SK-N-SH (cell line): ENCODE data around the gene VPS18. TPM values are rescaled to one million over a fixed set of nuclear protein-coding genes. Genes with fewer than 3 reads are reported as not detected.

ENCODE experiments used
- CTCF ChIA-PET: fragments of 300-600, 350-600 bp; formaldehyde crosslinking; extraction: SDS; loops from one replicate; lab custom pipeline; 2021; lab: Yijun Ruan, JAX
- POLR2A ChIA-PET: fragments of 350-600 bp; sonication (Branson Sonifier 250); formaldehyde crosslinking; extraction: SDS; loops from one replicate; lab custom pipeline; 2020; ENCODE audit warnings: antibody characterized with exemption, inconsistent platforms; lab: Yijun Ruan, JAX
- DNase-seq: peaks from one replicate; pipeline ENCODE4 v3.0.0; 2012
- H2AFZ ChIP-seq: fragments of 200-600 bp; sonication (generic); 2 replicates; pipeline ENCODE4 v1.8.1; 2016; ENCODE audit warnings: antibody characterized with exemption, mild to moderate bottlenecking, low read depth
- H3F3A ChIP-seq: fragments of 200-600 bp; sonication (generic); replicated peaks from 2 replicates; pipeline ENCODE3; 2016; ENCODE audit warnings: antibody characterized with exemption, mild to moderate bottlenecking; ENCODE audit not compliant: insufficient read depth
- H3K27ac ChIP-seq, 2 experiments: fragments of 200-500 bp in 1 of 2; fragments of 200-600 bp in 1 of 2; sonication (Bioruptor generic) in 1 of 2; sonication (generic), shearing (Covaris generic) in 1 of 2; 2 replicates each; pipeline versions ENCODE4 v1.5.1 to v1.6.1; 2014 to 2016; ENCODE audit warnings: low read depth in 2 of 2, inconsistent platforms in 1 of 2, low read length in 1 of 2, mild to moderate bottlenecking in 1 of 2, mixed read lengths in 1 of 2
- H3K27me3 ChIP-seq: fragments of 200-600 bp; sonication (generic), shearing (Covaris generic); 2 replicates; pipeline ENCODE4 v1.6.1; 2016; ENCODE audit warnings: mixed run types; ENCODE audit not compliant: insufficient read depth
- H3K36me3 ChIP-seq, 2 experiments: fragments of 200-500 bp in 1 of 2; fragments of 200-600 bp in 1 of 2; sonication (Bioruptor generic) in 1 of 2; sonication (generic) in 1 of 2; replicated peaks in 1 of 2; 2 replicates each; pipeline versions ENCODE3 to v1.5.1; 2014 to 2016; ENCODE audit warnings: low read length in 1 of 2, mild to moderate bottlenecking in 1 of 2; ENCODE audit not compliant: insufficient read depth in 2 of 2, control insufficient read depth in 1 of 2
- H3K4me1 ChIP-seq, 2 experiments: fragments of 200-500 bp in 1 of 2; fragments of 200-600 bp in 1 of 2; sonication (Bioruptor generic) in 1 of 2; sonication (generic), shearing (Covaris generic) in 1 of 2; 2 replicates each; pipeline versions ENCODE4 v1.5.1 to v1.6.1; 2014 to 2016; ENCODE audit warnings: low read depth in 1 of 2, low read length in 1 of 2, mixed run types in 1 of 2; ENCODE audit not compliant: insufficient read depth in 2 of 2, control insufficient read depth in 1 of 2
- H3K4me2 ChIP-seq: fragments of 200-600 bp; sonication (generic), shearing (Covaris generic); 2 replicates; pipeline ENCODE4 v1.6.1; 2017; ENCODE audit warnings: mixed run types
- H3K4me3 ChIP-seq, 2 experiments: fragments of 200-500 bp in 1 of 2; fragments of 200-600 bp in 1 of 2; sonication (Bioruptor generic) in 1 of 2; sonication (generic), shearing (Covaris generic) in 1 of 2; 2 replicates each; pipeline versions ENCODE4 v1.5.1 to v1.8.1; 2014 to 2016; ENCODE audit warnings: low read depth in 2 of 2, inconsistent platforms in 1 of 2, low read length in 1 of 2, mild to moderate bottlenecking in 1 of 2, mixed read lengths in 1 of 2, moderate library complexity in 1 of 2
- H3K79me2 ChIP-seq: fragments of 200-600 bp; sonication (generic); 2 replicates; pipeline ENCODE4 v1.8.1; 2017; ENCODE audit warnings: mild to moderate bottlenecking; ENCODE audit not compliant: insufficient read depth
- H3K9ac ChIP-seq: fragments of 200-600 bp; sonication (generic); 2 replicates; pipeline ENCODE4 v1.6.1; 2017; ENCODE audit warnings: mixed run types
- H3K9me2 ChIP-seq: fragments of 200-600 bp; sonication (generic); 2 replicates; pipeline ENCODE4 v1.6.1; 2017; ENCODE audit warnings: mixed run types
- H3K9me3 ChIP-seq: fragments of 200-600 bp; sonication (generic); 2 replicates; pipeline ENCODE4 v1.6.1; 2017; ENCODE audit warnings: mixed run types, mild to moderate bottlenecking, moderate library complexity
- H4K20me1 ChIP-seq: fragments of 200-600 bp; sonication (generic); 2 replicates; pipeline ENCODE4 v1.6.1; 2017; ENCODE audit warnings: mild to moderate bottlenecking, mixed run types; ENCODE audit not compliant: insufficient read depth
- EP300 ChIP-seq, 2 experiments: IDR thresholded peaks; 2 replicates each; pipeline versions ENCODE4 v1.4.0 to v1.6.1; 2012; ENCODE audit warnings: borderline replicate concordance in 1 of 2, low read depth in 1 of 2, low read length in 1 of 2
- FOSL2 ChIP-seq: IDR thresholded peaks from 2 replicates; pipeline ENCODE4 v1.4.0; 2012; ENCODE audit warnings: low read depth, mild to moderate bottlenecking, moderate library complexity, borderline replicate concordance
- FOXM1 ChIP-seq: IDR thresholded peaks from 2 replicates; pipeline ENCODE4 v1.4.0; 2012; ENCODE audit warnings: low read depth, mild to moderate bottlenecking
- GATA2 ChIP-seq: sonication (generic); formaldehyde crosslinking; IDR thresholded peaks from 2 replicates; pipeline ENCODE4 v1.5.0; 2020; ENCODE audit warnings: mild to moderate bottlenecking, missing genetic modification reagents
- MXI1 ChIP-seq: IDR thresholded peaks from 2 replicates; pipeline ENCODE4 v1.6.1; 2012; ENCODE audit warnings: mild to moderate bottlenecking, low read depth, low read length, improper control_type of control experiment
- NFIC ChIP-seq: IDR thresholded peaks from 2 replicates; pipeline ENCODE4 v1.4.0; 2012; ENCODE audit warnings: borderline replicate concordance
- NRF1 ChIP-seq: IDR thresholded peaks from 2 replicates; pipeline ENCODE4 v1.6.1; 2012; ENCODE audit warnings: low read depth, mild to moderate bottlenecking, low read length
- POLR2AphosphoS5 ChIP-seq: IDR thresholded peaks from 2 replicates; pipeline ENCODE4 v1.6.1; 2012; ENCODE audit warnings: low read depth, low read length
- RAD21 ChIP-seq: IDR thresholded peaks from 2 replicates; pipeline ENCODE4 v1.6.1; 2012; ENCODE audit warnings: mild to moderate bottlenecking, low read length
- RCOR1 ChIP-seq: fragments of 150-350 bp; IDR thresholded peaks from 2 replicates; pipeline ENCODE4 v1.6.1; 2017; ENCODE audit warnings: antibody characterized with exemption, low read length
- RFX5 ChIP-seq: IDR thresholded peaks from 2 replicates; pipeline ENCODE4 v1.6.1; 2012; ENCODE audit warnings: mild to moderate bottlenecking, improper control_type of control experiment, low read length
- SIN3A ChIP-seq: IDR thresholded peaks from 2 replicates; pipeline ENCODE4 v1.6.1; 2012; ENCODE audit warnings: low read depth, mild to moderate bottlenecking, low read length, moderate library complexity, borderline replicate concordance
- SMC3 ChIP-seq: IDR thresholded peaks from 2 replicates; pipeline ENCODE4 v1.6.1; 2012; ENCODE audit warnings: low read depth, low read length, improper control_type of control experiment
- TCF12 ChIP-seq: IDR thresholded peaks from 2 replicates; pipeline ENCODE4 v1.4.0; 2012
- TEAD4 ChIP-seq: IDR thresholded peaks from 2 replicates; pipeline ENCODE4 v1.4.0; 2012; ENCODE audit warnings: mild to moderate bottlenecking, borderline replicate concordance; ENCODE audit not compliant: insufficient read depth
- WGBS: methylation state at CpG from one replicate; pipeline ENCODE4 v1.1.6; 2017; ENCODE audit warnings: low lambda C conversion rate; 5-methylcytosine and 5-hydroxymethylcytosine counted together
- polyA plus RNA-seq, 3 experiments: library from polyadenylated mRNA; depleted of rRNA; stranded (reverse); fragments of >200 nt; gene quantifications; 2 replicates each; pipeline ENCODE4 v1.2.3, GENCODE V29; 2012
- TF ChIP-seq, protein P1 (sequence below): fragments of 150-350 bp; IDR thresholded peaks from 2 replicates; pipeline ENCODE4 v1.6.1; 2016; ENCODE audit warnings: mild to moderate bottlenecking, low read depth, low read length
- TF ChIP-seq, protein P2 (sequence below): IDR thresholded peaks from 2 replicates; pipeline ENCODE4 v1.4.0; 2012; ENCODE audit warnings: low read depth, borderline replicate concordance
- TF ChIP-seq, protein P3 (sequence below): IDR thresholded peaks from 2 replicates; pipeline ENCODE4 v1.4.0; 2012; ENCODE audit warnings: low read depth, borderline replicate concordance
- TF ChIP-seq, protein P4 (sequence below): IDR thresholded peaks from 2 replicates; pipeline ENCODE4 v1.4.0; 2012; ENCODE audit warnings: low read depth
- TF ChIP-seq, protein P5 (sequence below): IDR thresholded peaks from 2 replicates; pipeline ENCODE4 v1.6.1; 2012; ENCODE audit warnings: mild to moderate bottlenecking, low read depth, low read length, moderate library complexity

Gene VPS18
- polyA plus RNA-seq, 1 of the 3 experiments (the other 2 are of a cell fraction): 14.1 TPM

DNA sequence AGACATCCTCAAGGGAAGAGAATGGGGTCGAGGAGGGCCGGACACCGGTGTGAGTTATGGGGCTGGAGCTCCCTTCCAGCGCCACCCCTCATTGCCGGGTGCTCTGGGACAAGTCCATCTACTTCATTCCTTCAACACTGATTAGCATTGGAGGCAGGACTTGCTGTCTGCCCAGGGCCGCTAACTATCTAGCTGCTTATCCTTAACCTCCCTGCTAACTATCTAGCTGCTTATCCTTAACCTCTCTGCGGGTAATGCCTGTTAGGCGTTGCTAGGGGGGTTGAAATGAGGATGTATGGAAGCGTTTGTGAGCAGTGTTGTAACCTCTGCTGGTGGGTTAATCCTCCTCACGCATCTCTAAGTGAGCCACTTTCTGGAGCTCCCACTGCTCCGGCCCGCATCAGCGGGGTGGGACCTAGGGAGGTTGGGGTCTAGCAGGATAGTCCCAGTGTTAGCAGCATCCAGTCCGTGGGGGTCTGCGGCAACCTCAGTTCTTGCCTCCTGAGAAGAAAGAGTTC lies 48.1 kb downstream of the VPS18 start:
- CTCF ChIA-PET: interaction anchor here (0.6 to 33.6 kb wide), 42 partner anchors 10 to 288 kb away, joined by 3 to 675 read pairs (median 5); partner anchors contain the start of genes CHAC1, CHP1, DLL4 and EXD1
- H3K79me2 ChIP-seq: no peaks in the 10 kb centered on the region
- peak overlapping the region; percentile 76 for H3K4me2 ChIP-seq
- POLR2A ChIA-PET: interaction anchor here (0.8 to 3.4 kb wide), 7 partner anchors 11 to 45 kb away, joined by 3 to 47 read pairs (median 4); partner anchors contain the start of gene CHAC1
- peaks cover 7 to 26% of the 10 kb centered on the region in 2 experiments; a peak in 2 of 4 replicates for H3K4me1 ChIP-seq
- H3K9ac ChIP-seq: peak overlapping the region; percentile 66
- peak overlapping the region; percentile 32 to 76; a peak in 3 of 4 replicates for H3K27ac ChIP-seq
- no peak for TF ChIP-seq NRF1
- no peak for TF ChIP-seq RFX5
- no peak for TF ChIP-seq NFIC
- TF ChIP-seq SMC3: no peak
- TF ChIP-seq, protein P1, sequence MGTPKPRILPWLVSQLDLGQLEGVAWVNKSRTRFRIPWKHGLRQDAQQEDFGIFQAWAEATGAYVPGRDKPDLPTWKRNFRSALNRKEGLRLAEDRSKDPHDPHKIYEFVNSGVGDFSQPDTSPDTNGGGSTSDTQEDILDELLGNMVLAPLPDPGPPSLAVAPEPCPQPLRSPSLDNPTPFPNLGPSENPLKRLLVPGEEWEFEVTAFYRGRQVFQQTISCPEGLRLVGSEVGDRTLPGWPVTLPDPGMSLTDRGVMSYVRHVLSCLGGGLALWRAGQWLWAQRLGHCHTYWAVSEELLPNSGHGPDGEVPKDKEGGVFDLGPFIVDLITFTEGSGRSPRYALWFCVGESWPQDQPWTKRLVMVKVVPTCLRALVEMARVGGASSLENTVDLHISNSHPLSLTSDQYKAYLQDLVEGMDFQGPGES: no peak
- no peak for TF ChIP-seq EP300 (IDR thresholded peaks at IDR 0.05; ENCODE audit: borderline replicate concordance in 1 of 2, low read depth in 1 of 2, low read length in 1 of 2)
- no peak for TF ChIP-seq RAD21
- TF ChIP-seq FOSL2: no peak
- no peak for TF ChIP-seq SIN3A
- no peak for TF ChIP-seq FOXM1
- TF ChIP-seq, all 33 proteins: peak for 0
- H3K36me3 ChIP-seq: no peaks in the 10 kb centered on the region
- H3K9me2 ChIP-seq: no peaks in the 10 kb centered on the region
- H3K9me3 ChIP-seq: no peaks in the 10 kb centered on the region
- H2AFZ ChIP-seq: peak overlapping the region; percentile 91
- H3F3A ChIP-seq: peaks cover 16% of the 10 kb centered on the region
- 80% methylated on average over 14 of the region's 15 CpGs for WGBS
- H3K4me3 ChIP-seq: peak overlapping the region; percentile 56 to 60
- H4K20me1 ChIP-seq: no peaks in the 10 kb centered on the region
- no peaks in the 10 kb centered on the region for H3K27me3 ChIP-seq
- DNase-seq: no peak

DNA sequence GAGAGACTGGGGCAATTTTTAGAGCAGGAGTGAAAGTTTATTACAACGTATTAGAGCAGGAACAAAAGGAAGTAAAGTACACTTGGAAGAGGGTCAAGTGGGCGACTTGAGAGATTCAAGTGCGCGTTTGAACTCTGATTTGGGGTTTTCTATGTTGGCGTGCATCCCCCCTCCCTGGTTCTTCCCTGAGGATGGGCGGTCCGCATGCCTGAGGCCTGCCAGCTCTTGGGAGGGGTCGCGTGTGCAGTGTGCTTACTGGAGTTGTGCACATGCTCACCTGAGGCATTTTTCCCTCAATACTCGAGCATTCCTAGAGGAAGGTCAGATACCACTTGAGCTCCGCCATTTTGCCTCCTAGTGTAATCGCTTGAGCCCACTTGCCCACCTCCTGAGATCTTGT lies 48.6 kb downstream of the VPS18 start:
- no peaks in the 10 kb centered on the region for H3K9me3 ChIP-seq
- ChIA-PET CTCF (interaction anchor here (0.8 to 33.6 kb wide), 28 partner anchors 9 to 288 kb away, joined by 3 to 675 read pairs (median 6); partner anchors contain the start of genes CHAC1, CHP1, DLL4 and EXD1), POLR2A (interaction anchor here (3.4 kb wide), 1 partner anchor 10 kb away, joined by 47 read pairs; the partner anchor contains the start of gene CHAC1)
- DNase-seq: no peak
- H4K20me1 ChIP-seq: no peaks in the 10 kb centered on the region
- peak overlapping the region; percentile 66; the same call in 1 of the 2 replicates for H3K9ac ChIP-seq
- peaks cover 16% of the 10 kb centered on the region for H3F3A ChIP-seq
- no peaks in the 10 kb centered on the region for H3K9me2 ChIP-seq
- peaks cover 7 to 26% of the 10 kb centered on the region in 2 experiments; a peak in 2 of 4 replicates for H3K4me1 ChIP-seq
- no peak overlapping the region for H3K4me3 ChIP-seq
- 96% methylated on average over 9 of the region's 12 CpGs for WGBS
- H2AFZ ChIP-seq: peak overlapping the region; percentile 91; the same call in 1 of the 2 replicates
- no peaks in the 10 kb centered on the region for H3K27me3 ChIP-seq
- no peaks in the 10 kb centered on the region for H3K79me2 ChIP-seq
- H3K27ac ChIP-seq: no peak overlapping the region
- H3K36me3 ChIP-seq: no peaks in the 10 kb centered on the region
- H3K4me2 ChIP-seq: no peak overlapping the region
- TF ChIP-seq RCOR1 (no peak), RFX5 (no peak), POLR2AphosphoS5 (no peak), TCF12 (no peak), NFIC (no peak), GATA2 (CRISPR knock-in tag) (no peak), TEAD4 (no peak), SMC3 (no peak), MXI1 (no peak)
- TF ChIP-seq, protein P2, sequence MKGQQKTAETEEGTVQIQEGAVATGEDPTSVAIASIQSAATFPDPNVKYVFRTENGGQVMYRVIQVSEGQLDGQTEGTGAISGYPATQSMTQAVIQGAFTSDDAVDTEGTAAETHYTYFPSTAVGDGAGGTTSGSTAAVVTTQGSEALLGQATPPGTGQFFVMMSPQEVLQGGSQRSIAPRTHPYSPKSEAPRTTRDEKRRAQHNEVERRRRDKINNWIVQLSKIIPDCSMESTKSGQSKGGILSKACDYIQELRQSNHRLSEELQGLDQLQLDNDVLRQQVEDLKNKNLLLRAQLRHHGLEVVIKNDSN: no peak
- TF ChIP-seq, protein P3, sequence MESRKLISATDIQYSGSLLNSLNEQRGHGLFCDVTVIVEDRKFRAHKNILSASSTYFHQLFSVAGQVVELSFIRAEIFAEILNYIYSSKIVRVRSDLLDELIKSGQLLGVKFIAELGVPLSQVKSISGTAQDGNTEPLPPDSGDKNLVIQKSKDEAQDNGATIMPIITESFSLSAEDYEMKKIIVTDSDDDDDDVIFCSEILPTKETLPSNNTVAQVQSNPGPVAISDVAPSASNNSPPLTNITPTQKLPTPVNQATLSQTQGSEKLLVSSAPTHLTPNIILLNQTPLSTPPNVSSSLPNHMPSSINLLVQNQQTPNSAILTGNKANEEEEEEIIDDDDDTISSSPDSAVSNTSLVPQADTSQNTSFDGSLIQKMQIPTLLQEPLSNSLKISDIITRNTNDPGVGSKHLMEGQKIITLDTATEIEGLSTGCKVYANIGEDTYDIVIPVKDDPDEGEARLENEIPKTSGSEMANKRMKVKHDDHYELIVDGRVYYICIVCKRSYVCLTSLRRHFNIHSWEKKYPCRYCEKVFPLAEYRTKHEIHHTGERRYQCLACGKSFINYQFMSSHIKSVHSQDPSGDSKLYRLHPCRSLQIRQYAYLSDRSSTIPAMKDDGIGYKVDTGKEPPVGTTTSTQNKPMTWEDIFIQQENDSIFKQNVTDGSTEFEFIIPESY: no peak
- TF ChIP-seq, protein P4, sequence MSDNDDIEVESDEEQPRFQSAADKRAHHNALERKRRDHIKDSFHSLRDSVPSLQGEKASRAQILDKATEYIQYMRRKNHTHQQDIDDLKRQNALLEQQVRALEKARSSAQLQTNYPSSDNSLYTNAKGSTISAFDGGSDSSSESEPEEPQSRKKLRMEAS: no peak
- TF ChIP-seq, protein P5, sequence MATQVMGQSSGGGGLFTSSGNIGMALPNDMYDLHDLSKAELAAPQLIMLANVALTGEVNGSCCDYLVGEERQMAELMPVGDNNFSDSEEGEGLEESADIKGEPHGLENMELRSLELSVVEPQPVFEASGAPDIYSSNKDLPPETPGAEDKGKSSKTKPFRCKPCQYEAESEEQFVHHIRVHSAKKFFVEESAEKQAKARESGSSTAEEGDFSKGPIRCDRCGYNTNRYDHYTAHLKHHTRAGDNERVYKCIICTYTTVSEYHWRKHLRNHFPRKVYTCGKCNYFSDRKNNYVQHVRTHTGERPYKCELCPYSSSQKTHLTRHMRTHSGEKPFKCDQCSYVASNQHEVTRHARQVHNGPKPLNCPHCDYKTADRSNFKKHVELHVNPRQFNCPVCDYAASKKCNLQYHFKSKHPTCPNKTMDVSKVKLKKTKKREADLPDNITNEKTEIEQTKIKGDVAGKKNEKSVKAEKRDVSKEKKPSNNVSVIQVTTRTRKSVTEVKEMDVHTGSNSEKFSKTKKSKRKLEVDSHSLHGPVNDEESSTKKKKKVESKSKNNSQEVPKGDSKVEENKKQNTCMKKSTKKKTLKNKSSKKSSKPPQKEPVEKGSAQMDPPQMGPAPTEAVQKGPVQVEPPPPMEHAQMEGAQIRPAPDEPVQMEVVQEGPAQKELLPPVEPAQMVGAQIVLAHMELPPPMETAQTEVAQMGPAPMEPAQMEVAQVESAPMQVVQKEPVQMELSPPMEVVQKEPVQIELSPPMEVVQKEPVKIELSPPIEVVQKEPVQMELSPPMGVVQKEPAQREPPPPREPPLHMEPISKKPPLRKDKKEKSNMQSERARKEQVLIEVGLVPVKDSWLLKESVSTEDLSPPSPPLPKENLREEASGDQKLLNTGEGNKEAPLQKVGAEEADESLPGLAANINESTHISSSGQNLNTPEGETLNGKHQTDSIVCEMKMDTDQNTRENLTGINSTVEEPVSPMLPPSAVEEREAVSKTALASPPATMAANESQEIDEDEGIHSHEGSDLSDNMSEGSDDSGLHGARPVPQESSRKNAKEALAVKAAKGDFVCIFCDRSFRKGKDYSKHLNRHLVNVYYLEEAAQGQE: no peak
